Adrenal gland (tissue), 5 donors: ENCODE results near the gene FKBP10.

Source experiments
- CTCF ChIP-seq, 6 experiments: fragments of 450-650 bp in 4 of 6; fragments of 200-600 bp in 2 of 6; sonication (generic) in 1 of 6; IDR thresholded peaks; 1 replicate in 5 of 6; 2 replicates in 1 of 6; pipeline versions ENCODE4 v1.5.1 to v1.8.0; 2016 to 2021; ENCODE audit warnings: antibody characterized with exemption in 6 of 6, mild to moderate bottlenecking in 2 of 6, moderate library complexity in 1 of 6
- POLR2A ChIP-seq, 2 donors: fragments of 450-650 bp; IDR thresholded peaks; one replicate each; pipeline ENCODE4 v1.6.1; 2017; ENCODE audit warnings: antibody characterized with exemption in 2 of 2, mild to moderate bottlenecking in 2 of 2, moderate library complexity in 1 of 2
- donor health status: DM: no; HTN: no; CAD: no.

GRCh38 chr17:41792845-41793783 is 19.7 kb upstream of the FKBP10 start:
- TF ChIP-seq CTCF (IDR thresholded peaks at IDR 0.05) (no peak), POLR2A (IDR thresholded peaks at IDR 0.05) (no peak)
